ENCODE data around the gene ADAMTSL1.

- TF ChIP-seq CTCF (IDR thresholded peaks at IDR 0.05) (no peak), POLR2A (IDR thresholded peaks at IDR 0.05) (no peak)
These were observed 422.1 kb downstream of the ADAMTSL1 start for GRCh38 chr9:18896004-18896403.

Measured in right lobe of liver (tissue), 4 donors.